ENCODE measurements around the gene COLGALT1. TPM values are rescaled to one million over a fixed set of nuclear protein-coding genes. Genes with fewer than 3 reads are reported as not detected.

COLGALT1 gene
- total and polyA plus RNA-seq, 2 experiments from 2014 or later = 98.9 to 134 TPM

GRCh38 chr19:17534767-17535166 lies 20.7 kb upstream of the COLGALT1 start:
- Histone ChIP-seq H3K27ac (no peak overlapping the region), H3K4me3 (no peak overlapping the region), H3K9me3 (ENCODE audit: low read depth) (no peaks in the 10 kb centered on the region), H3K36me3 (ENCODE audit: low read depth) (no peaks in the 10 kb centered on the region), H4K20me1 (ENCODE audit: insufficient read depth) (no peaks in the 10 kb centered on the region), H3K27me3 (replicated peaks; ENCODE audit: insufficient read depth) (no peaks in the 10 kb centered on the region; the same call in 1 of the 2 replicates), H3K9me2 (ENCODE audit: insufficient read depth) (no peaks in the 10 kb centered on the region), H3F3A (ENCODE audit: insufficient read depth) (no peaks in the 10 kb centered on the region), H3K4me2 (ENCODE audit: unreplicated experiment) (no peak overlapping the region), H3K79me2 (ENCODE audit: insufficient read depth) (no peaks in the 10 kb centered on the region), H2AFZ (no peak overlapping the region), H3K4me1 (ENCODE audit: insufficient read depth) (no peaks in the 10 kb centered on the region), H3K9ac (no peak overlapping the region)
- no peak for DNase-seq
- TF ChIP-seq EZH2 (IDR thresholded peaks at IDR 0.05; ENCODE audit: insufficient read depth, poor library complexity, severe bottlenecking) = no peak
- no peak for TF ChIP-seq EZH2phosphoT487 (IDR thresholded peaks at IDR 0.05; ENCODE audit: insufficient read depth, low read depth)
- in situ Hi-C loops (cut with MboI) = no loop called here

GRCh38 chr19:17536955-17537354 lies 18.5 kb upstream of the COLGALT1 start:
- Histone ChIP-seq H3K4me2 (ENCODE audit: unreplicated experiment) (no peak overlapping the region), H3K4me3 (no peak overlapping the region), H2AFZ (no peak overlapping the region), H3F3A (ENCODE audit: insufficient read depth) (no peaks in the 10 kb centered on the region), H3K9me3 (ENCODE audit: low read depth) (no peaks in the 10 kb centered on the region), H3K27me3 (replicated peaks; ENCODE audit: insufficient read depth) (no peaks in the 10 kb centered on the region; the same call in 1 of the 2 replicates), H3K4me1 (ENCODE audit: insufficient read depth) (no peaks in the 10 kb centered on the region), H3K9me2 (ENCODE audit: insufficient read depth) (no peaks in the 10 kb centered on the region), H3K27ac (no peak overlapping the region), H3K79me2 (ENCODE audit: insufficient read depth) (no peaks in the 10 kb centered on the region), H3K36me3 (ENCODE audit: low read depth) (no peaks in the 10 kb centered on the region), H4K20me1 (ENCODE audit: insufficient read depth) (no peaks in the 10 kb centered on the region), H3K9ac (no peak overlapping the region)
- WGBS, 2 experiments (ENCODE audit: low coverage in 1 of 2, low lambda C conversion rate in 2 of 2, missing lambda C conversion rate in 2 of 2) = 54 to 67% methylated on average over 6 of the region's 6 CpGs
- no peak for TF ChIP-seq EZH2 (IDR thresholded peaks at IDR 0.05; ENCODE audit: insufficient read depth, poor library complexity, severe bottlenecking)
- no peak for TF ChIP-seq EZH2phosphoT487 (IDR thresholded peaks at IDR 0.05; ENCODE audit: insufficient read depth, low read depth)
- no peak for DNase-seq
- in situ Hi-C loops (cut with MboI) = no loop called here

- DNase-seq = peak; percentile 23
Observed at GRCh38 chr19:17538684-17539237, 16.7 kb upstream of the COLGALT1 start.

DNA sequence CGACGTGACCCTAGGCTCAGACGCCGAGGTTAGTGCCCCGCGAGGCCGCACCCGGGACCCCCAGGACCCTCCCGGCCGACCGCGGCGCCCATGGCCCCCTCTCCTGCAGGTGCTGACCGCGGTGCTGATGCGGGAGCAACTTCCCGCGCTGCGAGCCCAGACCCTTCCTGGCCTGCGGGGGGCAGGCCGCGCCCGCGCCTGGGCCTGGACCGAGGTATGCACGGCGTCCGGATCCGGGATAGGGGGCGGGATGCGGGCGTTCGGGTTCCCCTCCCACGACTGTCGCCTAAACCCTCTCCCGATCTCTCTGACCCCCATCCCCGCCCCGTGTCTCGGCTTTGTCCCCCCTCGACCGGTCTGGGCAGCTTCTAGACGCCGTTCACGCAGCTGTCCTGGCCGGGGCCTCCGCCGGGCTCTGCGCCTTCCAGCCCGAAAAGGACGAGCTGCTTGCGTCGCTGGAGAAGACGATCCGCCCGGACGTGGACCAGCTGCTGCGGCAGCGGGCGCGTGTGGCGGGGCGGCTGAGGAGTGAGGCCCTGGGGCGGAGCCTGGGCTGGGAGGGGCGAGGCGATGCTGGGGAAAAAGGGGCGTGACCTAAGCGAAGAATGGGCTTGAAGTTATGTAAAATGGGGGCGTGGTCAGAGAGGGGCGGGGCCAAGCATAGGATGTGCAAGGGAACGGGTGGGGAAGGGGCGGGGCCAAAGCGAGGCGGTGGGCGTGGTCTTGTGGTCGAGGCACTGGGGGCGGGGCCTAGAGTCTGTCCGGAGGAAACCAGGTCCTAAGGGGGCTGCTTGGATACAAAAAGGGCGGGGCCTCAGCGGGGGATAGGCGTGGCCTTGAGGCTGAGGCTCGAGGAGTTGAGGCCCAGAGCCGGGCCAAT lies 16.0 kb upstream of the COLGALT1 start:
- no peak overlapping the region for H3K27ac ChIP-seq
- WGBS, 2 experiments (ENCODE audit: low coverage in 1 of 2, low lambda C conversion rate in 2 of 2, missing lambda C conversion rate in 2 of 2) = 2% methylated on average over 53 to 60 of the region's 82 CpGs

More at GRCh38 chr19:17538684-17539237, 16.7 kb upstream of the COLGALT1 start:
- H3F3A ChIP-seq (ENCODE audit: insufficient read depth) = no peaks in the 10 kb centered on the region
- no peaks in the 10 kb centered on the region for H3K9me3 ChIP-seq (ENCODE audit: low read depth)
- peak overlapping the region; percentile 84 for H3K4me2 ChIP-seq (ENCODE audit: unreplicated experiment)
- peak overlapping the region; percentile 65 for H3K4me3 ChIP-seq
- H3K36me3 ChIP-seq (ENCODE audit: low read depth) = no peaks in the 10 kb centered on the region
- WGBS, 2 experiments (ENCODE audit: low coverage in 1 of 2, low lambda C conversion rate in 2 of 2, missing lambda C conversion rate in 2 of 2) = 5 to 11% methylated on average over 12 of the region's 13 CpGs
- TF ChIP-seq EZH2 (IDR thresholded peaks at IDR 0.05; ENCODE audit: insufficient read depth, poor library complexity, severe bottlenecking) = no peak
- no peak for TF ChIP-seq EZH2phosphoT487 (IDR thresholded peaks at IDR 0.05; ENCODE audit: insufficient read depth, low read depth)
- H3K4me1 ChIP-seq (ENCODE audit: insufficient read depth) = no peaks in the 10 kb centered on the region
- peak overlapping the region; percentile 75 for H2AFZ ChIP-seq
- no peaks in the 10 kb centered on the region for H3K79me2 ChIP-seq (ENCODE audit: insufficient read depth)
- in situ Hi-C loops (cut with MboI) = no loop called here
- H4K20me1 ChIP-seq (ENCODE audit: insufficient read depth) = no peaks in the 10 kb centered on the region
- peak overlapping the region; percentile 46; the same call in 1 of the 2 replicates for H3K9ac ChIP-seq
- H3K27ac ChIP-seq = no peak overlapping the region
- H3K9me2 ChIP-seq (ENCODE audit: insufficient read depth) = no peaks in the 10 kb centered on the region
- no peaks in the 10 kb centered on the region for H3K27me3 ChIP-seq (replicated peaks; ENCODE audit: insufficient read depth)

More for the DNA sequence above, 16.0 kb upstream of the COLGALT1 start:
- Histone ChIP-seq H3K9me3 (ENCODE audit: low read depth) (no peaks in the 10 kb centered on the region), H3K4me2 (ENCODE audit: unreplicated experiment) (peak overlapping the region; percentile 84), H3K79me2 (ENCODE audit: insufficient read depth) (no peaks in the 10 kb centered on the region), H3K9me2 (ENCODE audit: insufficient read depth) (no peaks in the 10 kb centered on the region), H3K27me3 (replicated peaks; ENCODE audit: insufficient read depth) (no peaks in the 10 kb centered on the region), H3K4me3 (peak overlapping the region; percentile 65), H3F3A (ENCODE audit: insufficient read depth) (no peaks in the 10 kb centered on the region), H3K4me1 (ENCODE audit: insufficient read depth) (no peaks in the 10 kb centered on the region), H3K9ac (peak overlapping the region; percentile 46; the same call in 1 of the 2 replicates), H2AFZ (peak overlapping the region; percentile 75), H3K36me3 (ENCODE audit: low read depth) (no peaks in the 10 kb centered on the region), H4K20me1 (ENCODE audit: insufficient read depth) (no peaks in the 10 kb centered on the region)
- in situ Hi-C loops (cut with MboI) = no loop called here
- peak; percentile 96 for DNase-seq
- no peak for TF ChIP-seq EZH2 (IDR thresholded peaks at IDR 0.05; ENCODE audit: insufficient read depth, poor library complexity, severe bottlenecking)
- TF ChIP-seq EZH2phosphoT487 (IDR thresholded peaks at IDR 0.05; ENCODE audit: insufficient read depth, low read depth) = no peak

Data from GM23248 (cell line).